ENCODE data around the gene FTCDNL1.

FTCDNL1 gene

DNA sequence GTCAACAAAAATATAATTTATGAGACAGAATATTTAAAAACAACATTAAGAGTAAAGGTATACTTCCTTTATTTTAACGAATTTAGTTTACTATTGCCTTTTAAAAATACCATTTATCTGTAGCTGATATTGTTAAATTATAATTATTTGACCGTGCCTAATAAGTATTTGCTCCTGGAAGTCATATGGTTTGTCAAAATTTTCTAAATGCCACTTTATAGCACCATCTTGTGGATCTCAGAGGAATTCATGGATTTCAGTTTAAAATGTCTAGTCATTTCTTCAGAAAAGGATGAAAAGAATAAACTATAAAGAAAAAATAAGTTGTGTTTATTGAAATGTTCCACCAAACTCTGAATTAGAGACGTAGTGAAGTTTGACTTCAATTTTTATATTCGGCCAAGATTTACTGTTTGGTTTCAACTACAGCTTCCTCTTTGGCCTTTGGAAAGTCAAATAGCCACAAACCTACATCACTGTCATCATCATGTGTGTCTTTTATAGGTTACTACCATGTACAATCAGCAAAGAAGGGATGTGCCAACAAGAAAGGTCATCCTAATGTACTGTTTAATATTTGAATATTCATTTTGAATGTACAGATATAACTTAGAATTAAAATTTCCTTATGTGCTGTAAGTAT, 10.3 kb upstream of the FTCDNL1 start:
- DNase-seq (ENCODE audit: extremely low read depth, low read depth), result no peak
- H3K4me3 ChIP-seq (replicated peaks; ENCODE audit: low read depth, low read length), result no peak overlapping the region
- TF ChIP-seq CTCF (IDR thresholded peaks at IDR 0.05; ENCODE audit: low read depth, low read length, missing control alignments), result peak; percentile 26

DNA sequence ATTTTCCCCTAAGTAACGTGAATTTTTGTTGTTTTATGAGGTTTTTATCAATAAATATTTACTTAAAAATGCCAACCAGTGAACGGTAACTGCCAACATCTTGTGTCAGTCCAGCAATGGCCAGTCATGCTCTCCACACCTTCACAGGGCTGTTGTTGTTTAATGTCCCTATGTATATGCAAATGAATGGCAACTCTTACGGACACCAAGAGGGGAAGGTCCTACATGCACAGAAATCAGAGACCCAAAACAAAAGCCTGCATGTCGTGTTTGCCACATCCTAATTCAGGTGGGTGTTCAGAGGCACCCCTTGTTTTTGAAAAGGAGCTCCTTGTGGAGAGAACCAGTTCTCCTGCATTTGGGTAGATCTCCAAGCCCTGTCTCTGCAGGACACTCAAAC, 4.8 kb upstream of the FTCDNL1 start:
- no peak overlapping the region for H3K4me3 ChIP-seq (replicated peaks; ENCODE audit: low read depth, low read length)
- no peak for DNase-seq (ENCODE audit: extremely low read depth, low read depth)
- no peak for TF ChIP-seq CTCF (IDR thresholded peaks at IDR 0.05; ENCODE audit: low read depth, low read length, missing control alignments)

DNA sequence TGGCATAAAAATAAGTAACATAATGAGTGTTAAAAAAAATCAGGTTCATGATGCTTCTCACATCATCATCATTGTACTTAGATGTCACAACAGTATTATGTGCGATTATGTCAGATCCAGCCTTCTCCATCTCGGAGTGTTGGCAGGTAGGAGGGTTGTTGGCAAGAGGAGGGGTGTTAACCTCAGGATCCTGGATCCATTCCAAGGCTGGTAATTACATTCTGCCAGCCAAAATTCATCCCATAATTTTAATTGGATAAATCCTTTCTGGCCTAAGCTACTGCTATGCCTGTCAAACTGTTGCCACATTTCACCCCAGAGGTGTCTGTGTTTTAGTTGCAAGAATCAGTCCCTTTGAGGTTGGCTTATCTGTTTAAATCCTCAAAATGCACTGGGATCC, 891 bp upstream of the FTCDNL1 start:
- H3K4me3 ChIP-seq (replicated peaks; ENCODE audit: low read depth, low read length), result no peak overlapping the region
- no peak for DNase-seq (ENCODE audit: extremely low read depth, low read depth)
- no peak for TF ChIP-seq CTCF (IDR thresholded peaks at IDR 0.05; ENCODE audit: low read depth, low read length, missing control alignments)

DNA sequence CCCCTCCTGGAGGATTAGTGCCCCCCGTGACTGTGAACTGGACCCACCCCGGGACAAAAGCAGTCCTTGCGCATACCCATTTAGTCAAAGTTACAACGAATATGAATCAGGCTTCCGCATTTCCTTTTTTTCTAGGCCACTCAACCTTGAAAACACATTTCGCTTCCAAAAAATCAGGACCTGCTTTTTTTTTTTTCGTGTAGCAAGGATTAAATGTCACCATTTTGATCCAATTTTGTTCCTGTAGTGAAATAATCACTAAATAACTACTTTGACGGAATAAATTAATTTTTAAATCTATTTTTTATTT, 464 bp upstream of the FTCDNL1 start:
- no peak for DNase-seq (ENCODE audit: extremely low read depth, low read depth)
- peak overlapping the region; percentile 50 for H3K4me3 ChIP-seq (replicated peaks; ENCODE audit: low read depth, low read length)
- TF ChIP-seq CTCF (IDR thresholded peaks at IDR 0.05; ENCODE audit: low read depth, low read length, missing control alignments), result no peak

GRCh38 chr2:199850218-199850717, 724 bp downstream of the FTCDNL1 start:
- DNase-seq (ENCODE audit: extremely low read depth, low read depth), result no peak
- TF ChIP-seq CTCF (IDR thresholded peaks at IDR 0.05; ENCODE audit: low read depth, low read length, missing control alignments), result no peak
- peak overlapping the region; percentile 50 for H3K4me3 ChIP-seq (replicated peaks; ENCODE audit: low read depth, low read length)

DNA sequence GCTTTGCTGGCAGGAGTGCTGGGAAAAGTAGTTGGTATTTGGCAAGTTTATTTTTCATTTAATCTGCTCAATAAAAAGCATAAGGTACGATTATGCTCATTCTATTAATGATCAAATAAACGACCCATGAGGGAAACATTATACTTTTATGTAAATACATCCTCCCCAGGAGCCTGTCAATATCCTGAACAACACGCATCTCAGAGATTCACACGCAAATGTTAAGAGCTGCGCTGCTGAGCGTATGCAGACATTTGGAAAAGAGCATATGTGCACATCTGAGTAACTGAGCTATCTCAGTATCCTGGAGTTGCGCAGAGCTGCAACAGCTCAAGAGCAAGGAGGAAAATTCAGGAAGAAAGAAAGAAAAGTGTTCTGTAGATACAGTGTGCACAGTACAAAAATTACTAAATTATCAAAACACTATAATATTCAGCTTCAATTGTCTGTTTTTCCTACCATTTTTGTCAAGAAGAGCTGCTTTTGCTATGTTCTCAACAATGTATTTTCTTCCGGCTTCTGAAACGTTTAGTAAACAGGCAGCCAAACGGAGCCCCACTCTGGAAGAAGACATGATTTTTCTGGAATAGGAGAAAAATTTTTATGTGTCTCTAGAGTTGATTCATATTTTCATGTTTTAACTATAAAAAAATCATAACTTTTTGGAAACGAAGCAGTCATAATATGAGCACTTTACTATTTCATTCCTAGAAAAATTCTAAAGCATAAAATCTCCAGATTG, 2.4 kb downstream of the FTCDNL1 start:
- H3K4me3 ChIP-seq (replicated peaks; ENCODE audit: low read depth, low read length), result no peak overlapping the region
- no peak for DNase-seq (ENCODE audit: extremely low read depth, low read depth)
- TF ChIP-seq CTCF (IDR thresholded peaks at IDR 0.05; ENCODE audit: low read depth, low read length, missing control alignments), result no peak

Data from HFF-Myc (cell line).